Mesothelial cell of epicardium (in vitro differentiated cells): ENCODE results near the gene MAN2B2. TPM values are rescaled to one million over a fixed set of nuclear protein-coding genes. Genes with fewer than 3 reads are reported as not detected.

Experiments
- DNase-seq, 2 experiments: peaks; one replicate each; pipeline ENCODE4 v3.0.0; 2021; ENCODE audit warnings: low spot score in 2 of 2; ENCODE audit not compliant: unreplicated experiment in 2 of 2
- H3K27ac Mint-ChIP-seq: 2 replicates; pipeline ENCODE4 v1.8.0; 2021; ENCODE audit warnings: mixed read lengths
- H3K27me3 Mint-ChIP-seq: 2 replicates; pipeline ENCODE4 v1.8.0; 2021; ENCODE audit warnings: low read depth, mixed read lengths
- H3K36me3 Mint-ChIP-seq: 2 replicates; pipeline ENCODE4 v1.8.0; 2021; ENCODE audit warnings: mixed read lengths
- H3K4me1 Mint-ChIP-seq: 2 replicates; pipeline ENCODE4 v1.8.0; 2021; ENCODE audit warnings: mixed read lengths
- H3K4me3 Mint-ChIP-seq: 2 replicates; pipeline ENCODE4 v1.8.0; 2021; ENCODE audit warnings: mild to moderate bottlenecking, moderate library complexity, mixed read lengths
- H3K9me3 Mint-ChIP-seq: 2 replicates; pipeline ENCODE4 v1.8.0; 2021; ENCODE audit warnings: mixed read lengths
- total RNA-seq: library from RNA; stranded (reverse); gene quantifications from 3 replicates; pipeline ENCODE4 v1.2.1, GENCODE V29; 2021
- TF ChIP-seq, protein P1 (sequence below): fragments of 200-600 bp; sonication (generic); IDR thresholded peaks from one replicate; pipeline ENCODE4 v1.5.0; 2021; ENCODE audit warnings: antibody characterized with exemption; ENCODE audit not compliant: unreplicated experiment

The MAN2B2 gene
- total RNA-seq, 1 donor from 2014 or later: 24.0 TPM

- DNase-seq: no peak
- no peaks in the 10 kb centered on the region for H3K27me3 Mint-ChIP-seq
- H3K36me3 Mint-ChIP-seq: peaks cover 23% of the 10 kb centered on the region
- TF ChIP-seq, protein P1, sequence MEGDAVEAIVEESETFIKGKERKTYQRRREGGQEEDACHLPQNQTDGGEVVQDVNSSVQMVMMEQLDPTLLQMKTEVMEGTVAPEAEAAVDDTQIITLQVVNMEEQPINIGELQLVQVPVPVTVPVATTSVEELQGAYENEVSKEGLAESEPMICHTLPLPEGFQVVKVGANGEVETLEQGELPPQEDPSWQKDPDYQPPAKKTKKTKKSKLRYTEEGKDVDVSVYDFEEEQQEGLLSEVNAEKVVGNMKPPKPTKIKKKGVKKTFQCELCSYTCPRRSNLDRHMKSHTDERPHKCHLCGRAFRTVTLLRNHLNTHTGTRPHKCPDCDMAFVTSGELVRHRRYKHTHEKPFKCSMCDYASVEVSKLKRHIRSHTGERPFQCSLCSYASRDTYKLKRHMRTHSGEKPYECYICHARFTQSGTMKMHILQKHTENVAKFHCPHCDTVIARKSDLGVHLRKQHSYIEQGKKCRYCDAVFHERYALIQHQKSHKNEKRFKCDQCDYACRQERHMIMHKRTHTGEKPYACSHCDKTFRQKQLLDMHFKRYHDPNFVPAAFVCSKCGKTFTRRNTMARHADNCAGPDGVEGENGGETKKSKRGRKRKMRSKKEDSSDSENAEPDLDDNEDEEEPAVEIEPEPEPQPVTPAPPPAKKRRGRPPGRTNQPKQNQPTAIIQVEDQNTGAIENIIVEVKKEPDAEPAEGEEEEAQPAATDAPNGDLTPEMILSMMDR: no peak
- no peak overlapping the region for H3K4me3 Mint-ChIP-seq
- H3K4me1 Mint-ChIP-seq: no peaks in the 10 kb centered on the region
- H3K27ac Mint-ChIP-seq: no peak overlapping the region
- H3K9me3 Mint-ChIP-seq: peaks cover 4% of the 10 kb centered on the region
Measured at GRCh38 chr4:6618386-6619115, 43.6 kb downstream of the MAN2B2 start.

- TF ChIP-seq, protein P1: no peak
- Mint-ChIP-seq H3K4me3 (no peak overlapping the region), H3K36me3 (peaks cover 23% of the 10 kb centered on the region), H3K27me3 (no peaks in the 10 kb centered on the region), H3K4me1 (no peaks in the 10 kb centered on the region), H3K9me3 (peaks cover 4% of the 10 kb centered on the region), H3K27ac (no peak overlapping the region)
- DNase-seq: no peak
Measured at GRCh38 chr4:6619116-6619465, 44.1 kb downstream of the MAN2B2 start.

DNA sequence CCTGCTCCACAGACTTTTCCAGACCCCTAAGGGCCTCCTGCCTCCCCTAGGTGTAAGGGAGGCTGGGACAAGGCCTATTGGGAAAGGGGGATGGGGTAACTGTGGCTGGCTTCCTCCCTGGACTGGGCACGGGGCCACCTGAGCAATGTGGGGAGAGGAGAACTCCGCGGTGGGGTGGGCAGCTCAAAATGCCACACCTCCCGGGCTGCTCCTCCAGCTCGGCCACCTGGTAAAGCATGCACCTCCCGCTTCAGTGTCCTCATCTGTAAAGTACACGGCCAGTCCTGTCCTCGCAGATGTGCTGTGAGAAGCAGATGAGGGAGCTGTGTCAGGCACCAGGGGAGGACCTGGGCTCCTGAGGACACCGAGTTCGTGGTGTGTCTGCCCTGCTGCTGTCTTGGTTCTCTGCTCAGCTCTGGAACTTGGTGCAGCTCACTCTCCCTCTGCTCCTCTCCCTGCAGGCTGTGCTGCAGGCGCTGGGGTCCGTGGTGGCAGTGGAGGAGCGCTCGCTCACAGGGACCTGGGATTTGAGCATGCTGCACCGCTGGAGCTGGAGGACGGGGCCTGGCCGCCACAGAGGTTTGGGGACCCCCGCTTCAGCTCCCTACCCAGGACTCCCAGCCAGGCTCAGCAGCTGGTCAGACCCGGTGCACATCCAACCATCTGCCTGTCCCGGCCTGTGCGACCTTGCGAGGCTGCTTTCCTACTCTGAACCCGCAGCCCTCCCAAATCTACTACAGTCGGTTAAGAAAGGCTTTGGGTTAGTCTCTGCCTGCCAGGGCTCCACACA lies 44.7 kb downstream of the MAN2B2 start:
- TF ChIP-seq, protein P1: no peak
- Mint-ChIP-seq H3K27me3 (no peaks in the 10 kb centered on the region), H3K9me3 (peaks cover 4% of the 10 kb centered on the region), H3K36me3 (peaks cover 23% of the 10 kb centered on the region), H3K4me3 (no peak overlapping the region), H3K4me1 (no peaks in the 10 kb centered on the region), H3K27ac (no peak overlapping the region)
- no peak for DNase-seq

- H3K36me3 Mint-ChIP-seq: peaks cover 23% of the 10 kb centered on the region
- no peaks in the 10 kb centered on the region for H3K27me3 Mint-ChIP-seq
- TF ChIP-seq, protein P1: no peak
- peaks cover 4% of the 10 kb centered on the region for H3K9me3 Mint-ChIP-seq
- H3K27ac Mint-ChIP-seq: no peak overlapping the region
- DNase-seq: no peak
- no peak overlapping the region for H3K4me3 Mint-ChIP-seq
- H3K4me1 Mint-ChIP-seq: peaks cover 3% of the 10 kb centered on the region
Measured at GRCh38 chr4:6620296-6620695, 45.3 kb downstream of the MAN2B2 start.

DNA sequence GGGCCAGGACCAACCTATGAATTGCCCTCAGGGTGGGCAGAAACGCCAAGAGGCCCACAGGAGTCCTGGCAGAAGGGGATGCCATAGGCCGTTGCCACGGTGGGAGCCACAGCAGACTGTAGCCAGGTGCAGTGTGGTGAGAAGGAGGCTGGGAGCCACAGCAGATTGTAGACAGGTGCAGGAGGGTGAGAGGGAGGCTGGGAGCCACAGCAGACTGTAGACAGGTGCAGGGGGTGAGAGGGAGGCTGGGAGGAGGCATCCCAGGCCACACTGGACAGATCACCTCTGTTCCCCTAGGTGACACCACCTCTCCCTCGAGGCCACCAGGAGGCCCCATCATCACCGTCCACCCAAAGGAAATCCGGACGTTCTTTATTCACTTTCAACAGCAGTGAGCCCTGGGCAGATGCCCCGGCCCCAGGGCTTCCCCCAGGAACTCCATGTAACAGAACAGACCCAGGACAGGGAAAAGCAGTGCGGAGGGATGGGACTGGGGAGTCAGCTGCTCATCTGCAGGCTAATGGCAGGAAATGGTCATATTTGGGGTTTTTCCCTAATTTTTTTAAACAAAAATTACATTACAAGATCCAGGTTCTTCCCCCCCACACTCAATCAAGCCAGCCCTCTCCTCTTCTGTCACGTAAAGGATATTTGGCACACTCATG lies 46.0 kb downstream of the MAN2B2 start:
- Mint-ChIP-seq H3K9me3 (peaks cover 4% of the 10 kb centered on the region), H3K27me3 (no peaks in the 10 kb centered on the region), H3K4me3 (no peak overlapping the region), H3K4me1 (peaks cover 3% of the 10 kb centered on the region), H3K36me3 (peaks cover 21% of the 10 kb centered on the region), H3K27ac (no peak overlapping the region)
- TF ChIP-seq, protein P1: no peak
- DNase-seq: no peak
